NOMO-1 treated with dmso at 0.1 percent for 144 hours (cell line): ENCODE measurements around the gene GATAD2B.
A peak's percentile ranks its signal among the peaks of the same experiment; 100 is the strongest.
"Not testable (repeated sequence)": the region's sequence is repeated elsewhere in the genome, so short reads cannot be mapped to it uniquely, and the experiment has no call there.

Experiments
- DNase-seq: peaks from one replicate; lab custom pipeline; 2025; ENCODE audit not compliant: unreplicated experiment; lab: John Stamatoyannopoulos, UW

Gene GATAD2B

GRCh38 chr1:153932156-153933131, 9.7 kb upstream of the GATAD2B start:
- no peak for DNase-seq

GRCh38 chr1:153929981-153930948, 7.5 kb upstream of the GATAD2B start:
- DNase-seq, result no peak

GRCh38 chr1:153929426-153929825, 6.7 kb upstream of the GATAD2B start:
- no peak for DNase-seq

- DNase-seq, result no peak
Observed at GRCh38 chr1:153928791-153929341, 6.1 kb upstream of the GATAD2B start.

GRCh38 chr1:153928245-153928644, 5.5 kb upstream of the GATAD2B start:
- no peak for DNase-seq

GRCh38 chr1:153926405-153926804, 3.6 kb upstream of the GATAD2B start:
- DNase-seq, result no peak

- DNase-seq, result peak; percentile 45
Observed at GRCh38 chr1:153922076-153922971, 448 bp downstream of the GATAD2B start.

- no peak for DNase-seq
Observed at GRCh38 chr1:153921803-153922075, 1.0 kb downstream of the GATAD2B start.

GRCh38 chr1:153921080-153921802, 1.5 kb downstream of the GATAD2B start:
- no peak for DNase-seq

- DNase-seq, result peak; percentile 32
Observed at GRCh38 chr1:153919876-153920852, 2.6 kb downstream of the GATAD2B start.

GRCh38 chr1:153916297-153916696, 6.5 kb downstream of the GATAD2B start:
- no peak for DNase-seq

GRCh38 chr1:153912349-153912748, 10.4 kb downstream of the GATAD2B start:
- no peak for DNase-seq

GRCh38 chr1:153910560-153910959, 12.2 kb downstream of the GATAD2B start:
- not testable (repeated sequence) for DNase-seq

GRCh38 chr1:153908071-153908470, 14.7 kb downstream of the GATAD2B start:
- no peak for DNase-seq

- no peak for DNase-seq
Observed at GRCh38 chr1:153907134-153907533, 15.6 kb downstream of the GATAD2B start.

GRCh38 chr1:153906396-153906795, 16.4 kb downstream of the GATAD2B start:
- no peak for DNase-seq

GRCh38 chr1:153905908-153906307, 16.9 kb downstream of the GATAD2B start:
- DNase-seq, result not testable (repeated sequence)

GRCh38 chr1:153903841-153904455, 18.8 kb downstream of the GATAD2B start:
- DNase-seq, result no peak
